Measurements from ENCODE around the gene RASD2. TPM values are rescaled to one million over a fixed set of nuclear protein-coding genes. Genes with fewer than 3 reads are reported as not detected.
"Not testable (repeated sequence)": the region's sequence is repeated elsewhere in the genome, so short reads cannot be mapped to it uniquely, and the experiment has no call there.

RASD2 gene
- total and polyA plus RNA-seq, 4 donors: 0.14 to 1.1 (median 0.44) TPM

- Histone ChIP-seq H3K9me3 (ENCODE audit: control insufficient read depth in 4 of 4, insufficient read depth in 3 of 4, low read length in 3 of 4) (no peaks in the 10 kb centered on the region), H3K4me1 (ENCODE audit: control insufficient read depth in 5 of 5, insufficient read depth in 5 of 5, low read length in 5 of 5) (peaks cover 0 to 14% (median 8%) of the 10 kb centered on the region in 5 donors), H3K36me3 (ENCODE audit: control insufficient read depth in 4 of 4, insufficient read depth in 4 of 4, low read length in 4 of 4) (no peaks in the 10 kb centered on the region), H3K9ac (ENCODE audit: insufficient read depth in 1 of 2, low read length in 2 of 2) (no peak overlapping the region), H3K27me3 (ENCODE audit: control insufficient read depth in 3 of 3, insufficient read depth in 3 of 3, low read length in 2 of 3) (no peaks in the 10 kb centered on the region), H3K4me3 (no peak overlapping the region), H3K27ac (ENCODE audit: low read depth in 1 of 2, low read length in 1 of 2) (no peak overlapping the region)
- 78 to 82% methylated on average over 3 of the region's 3 CpGs for WGBS, 2 donors
- DNase-seq (no peak), ATAC-seq (ENCODE audit: insufficient read depth, low FRiP score) (no peak)
- TF ChIP-seq CTCF (IDR thresholded peaks at IDR 0.05; ENCODE audit: control extremely low read depth, extremely low read depth): no peak
These were observed 37.8 kb upstream of the RASD2 start for GRCh38 chr22:35502836-35503235.

- no peak for TF ChIP-seq CTCF (IDR thresholded peaks at IDR 0.05; ENCODE audit: control extremely low read depth, extremely low read depth)
- H3K4me1 ChIP-seq (ENCODE audit: control insufficient read depth in 5 of 5, insufficient read depth in 5 of 5, low read length in 5 of 5): peaks cover 0 to 8% (median 2%) of the 10 kb centered on the region in 5 donors
- 51 to 58% methylated on average over 7 of the region's 7 CpGs for WGBS, 2 donors
- no peak for DNase-seq
- H3K27me3 ChIP-seq (ENCODE audit: control insufficient read depth in 3 of 3, insufficient read depth in 3 of 3, low read length in 2 of 3): no peaks in the 10 kb centered on the region
- no peaks in the 10 kb centered on the region for H3K36me3 ChIP-seq (ENCODE audit: control insufficient read depth in 4 of 4, insufficient read depth in 4 of 4, low read length in 4 of 4)
- no peak overlapping the region for H3K9ac ChIP-seq (ENCODE audit: insufficient read depth in 1 of 2, low read length in 2 of 2)
- H3K9me3 ChIP-seq (ENCODE audit: control insufficient read depth in 4 of 4, insufficient read depth in 3 of 4, low read length in 3 of 4): no peaks in the 10 kb centered on the region
- no peak for ATAC-seq (ENCODE audit: insufficient read depth, low FRiP score)
- H3K4me3 ChIP-seq: no peak overlapping the region
- no peak overlapping the region for H3K27ac ChIP-seq (ENCODE audit: low read depth in 1 of 2, low read length in 1 of 2)
These were observed 35.0 kb upstream of the RASD2 start for GRCh38 chr22:35505399-35506258.

DNA sequence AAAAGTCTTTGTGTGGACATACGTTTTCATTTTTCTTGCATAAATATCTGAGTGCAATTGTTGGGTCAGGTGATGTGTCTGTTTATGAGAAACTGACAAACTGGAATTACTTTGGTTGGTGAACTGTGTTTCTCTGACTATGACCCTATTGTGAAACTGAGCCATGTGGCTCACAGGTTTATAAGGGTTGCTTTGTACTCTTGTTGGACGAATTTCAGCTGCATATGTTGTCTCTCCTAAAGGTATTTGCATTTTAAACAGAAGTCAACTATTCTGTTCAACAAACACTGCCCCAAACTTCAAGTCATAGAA, 34.4 kb upstream of the RASD2 start:
- no peak for DNase-seq
- no peaks in the 10 kb centered on the region for H3K36me3 ChIP-seq (ENCODE audit: control insufficient read depth in 4 of 4, insufficient read depth in 4 of 4, low read length in 4 of 4)

DNA sequence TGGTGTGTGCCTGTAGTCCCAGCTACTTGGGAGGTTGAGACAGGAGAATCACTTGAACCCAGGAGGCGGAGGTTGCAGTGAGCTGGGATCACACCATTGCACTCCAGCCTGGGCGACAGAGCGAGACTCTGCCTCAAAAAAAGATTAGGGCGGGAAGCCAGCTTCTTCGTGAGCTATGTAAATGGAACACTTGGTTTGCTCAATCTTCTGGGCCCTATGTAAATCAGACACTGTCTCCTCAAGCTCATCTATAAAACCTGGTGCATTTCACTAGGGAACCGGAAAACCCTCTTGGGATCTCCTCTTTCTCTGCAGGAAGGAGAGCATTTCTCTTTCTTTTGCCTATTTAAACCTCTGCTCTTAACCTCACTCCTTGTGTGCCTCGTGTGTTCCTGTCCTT, 32.8 kb upstream of the RASD2 start:
- not testable (repeated sequence) for H3K9me3 ChIP-seq (ENCODE audit: control insufficient read depth in 4 of 4, insufficient read depth in 3 of 4, low read length in 3 of 4); H3K27me3 ChIP-seq (ENCODE audit: control insufficient read depth in 3 of 3, insufficient read depth in 3 of 3, low read length in 2 of 3); ATAC-seq (ENCODE audit: insufficient read depth, low FRiP score); H3K4me1 ChIP-seq (ENCODE audit: control insufficient read depth in 5 of 5, insufficient read depth in 5 of 5, low read length in 5 of 5); H3K27ac ChIP-seq (ENCODE audit: low read depth in 1 of 2, low read length in 1 of 2); H3K4me3 ChIP-seq; H3K9ac ChIP-seq (ENCODE audit: insufficient read depth in 1 of 2, low read length in 2 of 2); DNase-seq; H3K36me3 ChIP-seq (ENCODE audit: control insufficient read depth in 4 of 4, insufficient read depth in 4 of 4, low read length in 4 of 4)
- WGBS, 2 donors: 82 to 90% methylated on average over 7 of the region's 7 CpGs

More for the DNA sequence above, 34.4 kb upstream of the RASD2 start:
- no peak for TF ChIP-seq CTCF (IDR thresholded peaks at IDR 0.05; ENCODE audit: control extremely low read depth, extremely low read depth)
- H3K4me3 ChIP-seq: no peak overlapping the region
- H3K9me3 ChIP-seq (ENCODE audit: control insufficient read depth in 4 of 4, insufficient read depth in 3 of 4, low read length in 3 of 4): no peaks in the 10 kb centered on the region
- peaks cover 0 to 8% (median 2%) of the 10 kb centered on the region in 5 donors for H3K4me1 ChIP-seq (ENCODE audit: control insufficient read depth in 5 of 5, insufficient read depth in 5 of 5, low read length in 5 of 5)
- H3K9ac ChIP-seq (ENCODE audit: insufficient read depth in 1 of 2, low read length in 2 of 2): no peak overlapping the region
- WGBS, 2 donors: 53 to 73% methylated on average over 2 of the region's 2 CpGs
- no peak overlapping the region for H3K27ac ChIP-seq (ENCODE audit: low read depth in 1 of 2, low read length in 1 of 2)
- no peaks in the 10 kb centered on the region for H3K27me3 ChIP-seq (ENCODE audit: control insufficient read depth in 3 of 3, insufficient read depth in 3 of 3, low read length in 2 of 3)
- ATAC-seq (ENCODE audit: insufficient read depth, low FRiP score): no peak
